Activated B cell treated with CpG ODN at 0.5 μM for 24 hours (primary cell): ENCODE data around the gene SETD1B. TPM values are rescaled to one million over a fixed set of nuclear protein-coding genes. Genes with fewer than 3 reads are reported as not detected.

ENCODE experiments used
- ATAC-seq: fragments of 200-7000 bp; cut with Tn5 transposase; one replicate; pipeline ENCODE4 v1.10.0; 2021; ENCODE audit warnings: low read depth, mild to moderate bottlenecking, moderate library complexity
- CTCF ChIA-PET: fragments of 350-600 bp; sonication (Branson Sonifier 250); formaldehyde crosslinking; loops from one replicate; lab custom pipeline; 2021; ENCODE audit warnings: antibody characterized with exemption; lab: Charles Lee
- POLR2A ChIA-PET: fragments of 350-600 bp; sonication (Branson Sonifier 250); formaldehyde crosslinking; loops from one replicate; lab custom pipeline; 2021; ENCODE audit warnings: antibody characterized with exemption; lab: Charles Lee
- DNase-seq: peaks from one replicate; pipeline ENCODE4 v3.0.0; 2022
- H3K27ac Mint-ChIP-seq: one replicate; pipeline ENCODE4 v1.8.0; 2020; ENCODE audit warnings: mixed read lengths
- H3K27me3 Mint-ChIP-seq: one replicate; pipeline ENCODE4 v1.8.0; 2021; ENCODE audit warnings: mixed read lengths
- H3K36me3 Mint-ChIP-seq: one replicate; pipeline ENCODE4 v1.8.0; 2021; ENCODE audit warnings: low read depth, mixed read lengths
- H3K4me1 Mint-ChIP-seq: one replicate; pipeline ENCODE4 v1.8.0; 2021; ENCODE audit warnings: mixed read lengths
- H3K4me3 Mint-ChIP-seq: one replicate; pipeline ENCODE4 v1.8.0; 2020; ENCODE audit warnings: mild to moderate bottlenecking, mixed read lengths
- H3K9me3 Mint-ChIP-seq: one replicate; pipeline ENCODE4 v1.8.0; 2020; ENCODE audit warnings: mixed read lengths
- CTCF ChIP-seq: fragments of 200-600 bp; IDR thresholded peaks from one replicate; pipeline ENCODE4 v1.8.0; 2022; ENCODE audit warnings: antibody characterized with exemption, mild to moderate bottlenecking
- intact Hi-C: fragments of 100-400 bp; cut with micrococcal nuclease; formaldehyde crosslinking; loops from one replicate; pipeline ENCODE4 v1.15.1; 2024
- total RNA-seq: library from RNA; stranded (reverse); gene quantifications from 2 replicates; pipeline ENCODE4 v1.2.3, GENCODE V29; 2022

Gene SETD1B
- total RNA-seq, 1 donor from 2014 or later: 40.3 TPM

- ChIA-PET CTCF (interaction anchor here (3.1 kb wide), 1 partner anchor 23 kb away, joined by 23 read pairs; the partner anchor contains the start of gene RHOF), POLR2A (no interaction called here)
- ATAC-seq: no peak
- DNase-seq: no peak
- no peak for TF ChIP-seq CTCF
- intact Hi-C loops: no loop called here
- H3K27me3 Mint-ChIP-seq: no peaks in the 10 kb centered on the region
- H3K4me1 Mint-ChIP-seq: peaks cover 13% of the 10 kb centered on the region
- H3K4me3 Mint-ChIP-seq: no peak overlapping the region
- peaks cover 82% of the 10 kb centered on the region for H3K36me3 Mint-ChIP-seq
- H3K27ac Mint-ChIP-seq: no peak overlapping the region
- H3K9me3 Mint-ChIP-seq: no peaks in the 10 kb centered on the region
Measured at GRCh38 chr12:121817648-121818043, 13.8 kb downstream of the SETD1B start.

GRCh38 chr12:121819212-121819949 lies 15.6 kb downstream of the SETD1B start:
- no peaks in the 10 kb centered on the region for H3K27me3 Mint-ChIP-seq
- CTCF ChIA-PET: no interaction called here
- DNase-seq: no peak
- peaks cover 81% of the 10 kb centered on the region for H3K36me3 Mint-ChIP-seq
- ATAC-seq: no peak
- H3K9me3 Mint-ChIP-seq: no peaks in the 10 kb centered on the region
- H3K4me3 Mint-ChIP-seq: no peak overlapping the region
- POLR2A ChIA-PET: interaction anchor here (1.0 kb wide), 1 partner anchor 23 kb away, joined by 3 read pairs; no protein-coding TSS in a partner anchor
- H3K4me1 Mint-ChIP-seq: peaks cover 1% of the 10 kb centered on the region
- TF ChIP-seq CTCF: no peak
- intact Hi-C loops: no loop called here
- H3K27ac Mint-ChIP-seq: no peak overlapping the region

- no peak overlapping the region for H3K4me3 Mint-ChIP-seq
- H3K9me3 Mint-ChIP-seq: no peaks in the 10 kb centered on the region
- no peak overlapping the region for H3K27ac Mint-ChIP-seq
- peaks cover 1% of the 10 kb centered on the region for H3K4me1 Mint-ChIP-seq
- no peak for DNase-seq
- intact Hi-C loops: no loop called here
- TF ChIP-seq CTCF: no peak
- H3K27me3 Mint-ChIP-seq: no peaks in the 10 kb centered on the region
- CTCF ChIA-PET: no interaction called here
- POLR2A ChIA-PET: no interaction called here
- H3K36me3 Mint-ChIP-seq: peaks cover 83% of the 10 kb centered on the region
- no peak for ATAC-seq
Measured at GRCh38 chr12:121820056-121820455, 16.2 kb downstream of the SETD1B start.

- ChIA-PET POLR2A (no interaction called here), CTCF (interaction anchor here (1.8 kb wide), 1 partner anchor 11 kb away, joined by 6 read pairs; no protein-coding TSS in a partner anchor)
- Mint-ChIP-seq H3K27me3 (no peaks in the 10 kb centered on the region), H3K27ac (no peak overlapping the region), H3K9me3 (no peaks in the 10 kb centered on the region), H3K4me3 (no peak overlapping the region), H3K4me1 (no peaks in the 10 kb centered on the region), H3K36me3 (peaks cover 79% of the 10 kb centered on the region)
- intact Hi-C loops: no loop called here
- no peak for DNase-seq
- no peak for TF ChIP-seq CTCF
- ATAC-seq: no peak
Measured at GRCh38 chr12:121822393-121823100, 18.7 kb downstream of the SETD1B start.

GRCh38 chr12:121823101-121823726 lies 19.4 kb downstream of the SETD1B start:
- DNase-seq: no peak
- ChIA-PET POLR2A (no interaction called here), CTCF (interaction anchor here (1.8 kb wide), 1 partner anchor 12 kb away, joined by 6 read pairs; no protein-coding TSS in a partner anchor)
- no peaks in the 10 kb centered on the region for H3K9me3 Mint-ChIP-seq
- no peaks in the 10 kb centered on the region for H3K4me1 Mint-ChIP-seq
- H3K4me3 Mint-ChIP-seq: no peak overlapping the region
- intact Hi-C loops: no loop called here
- no peak for TF ChIP-seq CTCF
- ATAC-seq: no peak
- H3K27ac Mint-ChIP-seq: no peak overlapping the region
- no peaks in the 10 kb centered on the region for H3K27me3 Mint-ChIP-seq
- H3K36me3 Mint-ChIP-seq: peaks cover 77% of the 10 kb centered on the region
